Progenitor cell of endocrine pancreas (in vitro differentiated cells): ENCODE data around the gene KCNE2. TPM values are rescaled to one million over a fixed set of nuclear protein-coding genes. Genes with fewer than 3 reads are reported as not detected.

Source experiments
- DNase-seq: peaks from one replicate; pipeline ENCODE4 v3.0.0; 2021; ENCODE audit warnings: low spot score; ENCODE audit not compliant: unreplicated experiment
- H3K27ac Mint-ChIP-seq: 2 replicates; pipeline ENCODE4 v1.8.0; 2021; ENCODE audit warnings: mild to moderate bottlenecking, moderate library complexity, mixed read lengths
- H3K27me3 Mint-ChIP-seq: 2 replicates; pipeline ENCODE4 v1.8.0; 2021; ENCODE audit warnings: mixed read lengths
- H3K36me3 Mint-ChIP-seq: 2 replicates; pipeline ENCODE4 v1.8.0; 2022; ENCODE audit warnings: mixed read lengths; ENCODE audit not compliant: insufficient read depth
- H3K4me1 Mint-ChIP-seq: 2 replicates; pipeline ENCODE4 v1.8.0; 2021; ENCODE audit warnings: low read depth, mixed read lengths
- H3K4me3 Mint-ChIP-seq: 2 replicates; pipeline ENCODE4 v1.8.0; 2021; ENCODE audit warnings: low read depth, mild to moderate bottlenecking, moderate library complexity, mixed read lengths
- H3K9me3 Mint-ChIP-seq: 2 replicates; pipeline ENCODE4 v1.8.0; 2021; ENCODE audit warnings: low read depth, mixed read lengths
- CTCF ChIP-seq: fragments of 200-600 bp; sonication (generic); IDR thresholded peaks from one replicate; pipeline ENCODE4 v1.5.0; 2021; ENCODE audit warnings: antibody characterized with exemption, mild to moderate bottlenecking; ENCODE audit not compliant: unreplicated experiment
- total RNA-seq: library from RNA; stranded (reverse); gene quantifications from 2 replicates; pipeline ENCODE4 v1.2.1, GENCODE V29; 2021

Gene KCNE2
- total RNA-seq, 1 donor from 2014 or later, result 0.55 TPM

- Mint-ChIP-seq H3K27ac (no peak overlapping the region), H3K27me3 (no peaks in the 10 kb centered on the region), H3K9me3 (peaks cover 4% of the 10 kb centered on the region), H3K36me3 (no peaks in the 10 kb centered on the region), H3K4me3 (no peak overlapping the region), H3K4me1 (peaks cover 2% of the 10 kb centered on the region)
- no peak for DNase-seq
- no peak for TF ChIP-seq CTCF
Measured at GRCh38 chr21:34332347-34332746, 31.5 kb upstream of the KCNE2 start.

- Mint-ChIP-seq H3K27me3 (peaks cover 2% of the 10 kb centered on the region), H3K4me3 (no peak overlapping the region), H3K4me1 (peaks cover 2% of the 10 kb centered on the region), H3K36me3 (no peaks in the 10 kb centered on the region), H3K27ac (no peak overlapping the region), H3K9me3 (peaks cover 4% of the 10 kb centered on the region)
- DNase-seq, result no peak
- TF ChIP-seq CTCF, result no peak
Measured at GRCh38 chr21:34333121-34333739, 30.6 kb upstream of the KCNE2 start.

- Mint-ChIP-seq H3K4me1 (peaks cover 2% of the 10 kb centered on the region), H3K4me3 (no peak overlapping the region), H3K36me3 (no peaks in the 10 kb centered on the region), H3K27me3 (peaks cover 2% of the 10 kb centered on the region), H3K9me3 (no peaks in the 10 kb centered on the region), H3K27ac (no peak overlapping the region)
- no peak for DNase-seq
- TF ChIP-seq CTCF, result no peak
Measured at GRCh38 chr21:34335316-34335715, 28.5 kb upstream of the KCNE2 start.

DNA sequence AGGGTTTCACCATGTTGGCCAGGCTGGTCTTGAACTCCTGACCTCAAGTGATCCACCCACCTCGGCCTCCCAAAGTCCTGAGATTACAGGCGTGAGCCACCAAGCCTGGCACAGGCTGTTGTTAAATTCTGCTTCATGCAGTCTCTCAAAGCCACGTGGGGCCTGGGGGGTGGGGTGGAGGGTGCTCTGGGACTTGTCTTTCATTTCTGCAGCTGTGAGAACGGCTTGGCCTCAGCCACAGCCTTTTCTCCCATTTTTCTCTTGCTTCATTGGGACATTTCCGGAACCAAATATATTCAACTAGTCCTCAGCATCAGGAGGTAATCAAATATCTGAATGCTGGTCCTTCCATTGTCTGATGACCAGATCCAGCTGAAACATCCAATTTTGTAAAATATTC, 27.6 kb upstream of the KCNE2 start:
- Mint-ChIP-seq H3K4me3 (no peak overlapping the region), H3K9me3 (no peaks in the 10 kb centered on the region), H3K36me3 (no peaks in the 10 kb centered on the region)

GRCh38 chr21:34336756-34337391, 26.9 kb upstream of the KCNE2 start:
- Mint-ChIP-seq H3K4me1 (peaks cover 2% of the 10 kb centered on the region), H3K27me3 (peaks cover 2% of the 10 kb centered on the region), H3K4me3 (no peak overlapping the region), H3K36me3 (no peaks in the 10 kb centered on the region), H3K9me3 (no peaks in the 10 kb centered on the region), H3K27ac (no peak overlapping the region)
- no peak for TF ChIP-seq CTCF
- DNase-seq, result no peak

More for the DNA sequence above, 27.6 kb upstream of the KCNE2 start:
- no peak for TF ChIP-seq CTCF
- peaks cover 2% of the 10 kb centered on the region for H3K27me3 Mint-ChIP-seq
- H3K27ac Mint-ChIP-seq, result no peak overlapping the region
- DNase-seq, result no peak
- H3K4me1 Mint-ChIP-seq, result peaks cover 2% of the 10 kb centered on the region
